ENCODE data around the gene PLEKHH2.
"Not testable (repeated sequence)": the region's sequence is repeated elsewhere in the genome, so short reads cannot be mapped to it uniquely, and the experiment has no call there.

GRCh38 chr2:43698140-43698539 lies 61.1 kb downstream of the PLEKHH2 start:
- not testable (repeated sequence) for TF ChIP-seq CTCF, POLR2AphosphoS5, POLR2A (IDR thresholded peaks at IDR 0.05)

Data from suprapubic skin (tissue), 4 donors.